Measurements from ENCODE around the gene FBF1. TPM values are rescaled to one million over a fixed set of nuclear protein-coding genes. Genes with fewer than 3 reads are reported as not detected.

Gene FBF1
- total RNA-seq, 1 experiment from 2014 or later = 8.3 TPM

DNA sequence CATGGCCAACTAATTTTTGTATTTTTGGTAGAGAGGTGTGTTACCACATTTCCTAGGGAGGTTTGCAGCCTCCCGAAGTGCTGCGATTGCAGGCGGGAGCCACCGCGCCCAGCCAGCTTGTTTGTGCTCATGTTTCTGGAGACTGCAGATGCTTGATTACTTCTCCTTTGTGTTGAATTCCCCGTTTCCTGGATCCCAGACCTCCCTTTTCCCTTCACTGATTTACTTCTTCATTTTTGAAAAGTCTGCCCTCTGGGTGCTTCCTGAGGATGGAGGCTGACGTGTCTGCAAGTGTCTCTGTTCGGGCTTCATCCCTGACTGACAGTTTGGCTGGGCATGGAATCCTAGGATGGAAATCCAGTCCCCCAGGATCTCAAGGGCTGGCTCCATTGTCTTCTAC lies 55.4 kb downstream of the FBF1 start:
- no peak overlapping the region for H3K27ac ChIP-seq (ENCODE audit: insufficient read length, low read depth, low read length)
- no peak overlapping the region for H4K8ac ChIP-seq (replicated peaks; ENCODE audit: insufficient read length, low read depth, low read length)
- no CpG with 5 or more reads among the region's 8 CpGs for WGBS (ENCODE audit: extremely low coverage, insufficient read length, low lambda C conversion rate)
- no peak overlapping the region for H4K91ac ChIP-seq (ENCODE audit: insufficient read length, low read depth, low read length)
- no peaks in the 10 kb centered on the region for H3K4me1 Mint-ChIP-seq
- H3K27me3 ChIP-seq (ENCODE audit: insufficient read depth, low read length) = no peaks in the 10 kb centered on the region
- no peak overlapping the region for H4K5ac ChIP-seq (ENCODE audit: insufficient read length, low read depth, low read length)
- TF ChIP-seq, protein P1, sequence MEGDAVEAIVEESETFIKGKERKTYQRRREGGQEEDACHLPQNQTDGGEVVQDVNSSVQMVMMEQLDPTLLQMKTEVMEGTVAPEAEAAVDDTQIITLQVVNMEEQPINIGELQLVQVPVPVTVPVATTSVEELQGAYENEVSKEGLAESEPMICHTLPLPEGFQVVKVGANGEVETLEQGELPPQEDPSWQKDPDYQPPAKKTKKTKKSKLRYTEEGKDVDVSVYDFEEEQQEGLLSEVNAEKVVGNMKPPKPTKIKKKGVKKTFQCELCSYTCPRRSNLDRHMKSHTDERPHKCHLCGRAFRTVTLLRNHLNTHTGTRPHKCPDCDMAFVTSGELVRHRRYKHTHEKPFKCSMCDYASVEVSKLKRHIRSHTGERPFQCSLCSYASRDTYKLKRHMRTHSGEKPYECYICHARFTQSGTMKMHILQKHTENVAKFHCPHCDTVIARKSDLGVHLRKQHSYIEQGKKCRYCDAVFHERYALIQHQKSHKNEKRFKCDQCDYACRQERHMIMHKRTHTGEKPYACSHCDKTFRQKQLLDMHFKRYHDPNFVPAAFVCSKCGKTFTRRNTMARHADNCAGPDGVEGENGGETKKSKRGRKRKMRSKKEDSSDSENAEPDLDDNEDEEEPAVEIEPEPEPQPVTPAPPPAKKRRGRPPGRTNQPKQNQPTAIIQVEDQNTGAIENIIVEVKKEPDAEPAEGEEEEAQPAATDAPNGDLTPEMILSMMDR (conservative IDR thresholded peaks at IDR 0.05) = no peak
- no peak overlapping the region for H3K23ac ChIP-seq (ENCODE audit: insufficient read length, low read depth, low read length)
- no peak overlapping the region for H2AK5ac ChIP-seq (ENCODE audit: insufficient read length, low read length)
- no peaks in the 10 kb centered on the region for H3K23me2 ChIP-seq (ENCODE audit: insufficient read length, low read depth, low read length, poor library complexity, severe bottlenecking)
- no peak overlapping the region for H3K4me3 Mint-ChIP-seq
- H3K18ac ChIP-seq (ENCODE audit: insufficient read length, low read depth, low read length) = no peak overlapping the region
- H3K9me3 Mint-ChIP-seq = no peaks in the 10 kb centered on the region
- no peak overlapping the region for H3T11ph ChIP-seq (ENCODE audit: low read length)
- H3K27ac Mint-ChIP-seq = peak overlapping the region in 1 of 3 experiments; percentile 54; a peak in 1 of 7 replicates
- H3K27me3 Mint-ChIP-seq (ENCODE audit: low read depth) = peaks cover 15% of the 10 kb centered on the region
- no peaks in the 10 kb centered on the region for H3K79me2 ChIP-seq (ENCODE audit: insufficient read depth, low read length)
- H4K20me1 ChIP-seq (ENCODE audit: control insufficient read depth, insufficient read depth, insufficient read length) = no peaks in the 10 kb centered on the region
- no peak overlapping the region for H3K14ac ChIP-seq (ENCODE audit: insufficient read depth, low read length)
- DNase-seq = no peak
- no peaks in the 10 kb centered on the region for H3K4me1 ChIP-seq (ENCODE audit: insufficient read depth, low read length)
- H3K79me1 ChIP-seq (ENCODE audit: insufficient read depth, low read depth, low read length, poor library complexity, severe bottlenecking) = no peaks in the 10 kb centered on the region
- no peak overlapping the region for H2BK5ac ChIP-seq (ENCODE audit: insufficient read length, low read length)
- no peak overlapping the region for H3K4me2 ChIP-seq (ENCODE audit: insufficient read depth, insufficient read length, low read length)
- H2BK15ac ChIP-seq (ENCODE audit: low read depth, low read length) = no peak overlapping the region
- no peaks in the 10 kb centered on the region for H3K9me3 ChIP-seq (ENCODE audit: control insufficient read depth, low read depth, low read length)
- H3K36me3 Mint-ChIP-seq (ENCODE audit: insufficient read depth in 1 of 3, low read depth in 3 of 3) = peaks cover 5 to 14% (median 12%) of the 10 kb centered on the region in 3 experiments; a peak in 6 of 7 replicates
- H3K56ac ChIP-seq (ENCODE audit: insufficient read length, low read depth, low read length) = no peak overlapping the region
- H3K4ac ChIP-seq (ENCODE audit: low read depth, low read length) = no peak overlapping the region
- H2AFZ ChIP-seq (ENCODE audit: low read length) = no peak overlapping the region
- no peak overlapping the region for H2BK20ac ChIP-seq (ENCODE audit: low read depth, low read length, poor library complexity, severe bottlenecking)
- no peak overlapping the region for H2BK120ac ChIP-seq (ENCODE audit: low read depth, low read length, poor library complexity, severe bottlenecking)
- no peak overlapping the region for H2BK12ac ChIP-seq (ENCODE audit: insufficient read length, low read depth, low read length)
- no peak overlapping the region for H3K9ac ChIP-seq (ENCODE audit: extremely low read depth, insufficient read length, low read length)

Data from H9 (cell line).